GM21390 (cell line): ENCODE measurements around the gene ENOX1.

ENCODE experiments used
- ATAC-seq: cut with Tn5 transposase; IDR thresholded peaks from one replicate; pipeline ENCODE4 v1.9.1; 2021; ENCODE audit not compliant: unreplicated experiment

The ENOX1 gene

DNA sequence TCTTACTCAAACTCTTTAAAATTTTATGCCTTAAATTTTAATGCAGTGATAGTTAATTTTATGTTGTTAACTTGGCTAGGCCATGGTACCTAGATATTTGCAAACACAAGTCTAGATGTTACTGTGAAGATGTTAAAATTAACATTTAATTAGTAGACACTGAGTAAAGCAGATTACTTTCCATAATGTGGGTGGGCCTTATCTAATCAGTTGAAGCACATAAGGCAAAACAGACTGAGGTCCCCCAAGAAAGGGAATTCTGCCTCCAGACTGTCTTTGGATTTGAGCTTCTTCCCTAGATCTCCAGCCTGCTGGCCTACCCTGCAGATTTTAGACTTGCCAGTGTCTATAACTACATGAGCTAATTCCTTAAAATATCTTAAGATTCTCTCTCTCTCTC lies 294.0 kb downstream of the ENOX1 start:
- ATAC-seq = no peak

DNA sequence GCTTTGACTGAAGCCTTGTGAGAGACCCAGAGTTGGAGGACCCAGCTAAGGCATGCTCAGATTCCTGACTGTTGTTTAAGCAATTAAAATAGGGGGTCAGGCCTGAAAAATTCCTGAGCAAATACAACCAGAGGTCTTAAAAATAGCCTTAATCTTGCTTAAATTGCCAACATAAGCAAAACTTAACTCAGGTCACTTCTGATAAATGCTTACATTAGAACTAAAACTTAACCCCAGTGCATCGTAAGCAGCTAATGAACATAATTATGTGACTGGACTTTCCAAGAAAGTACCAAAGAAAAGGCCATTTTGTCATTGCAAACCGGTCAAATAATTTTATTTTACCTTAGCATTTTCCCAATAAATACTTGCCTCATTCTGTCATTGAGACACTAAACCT lies 294.5 kb downstream of the ENOX1 start:
- ATAC-seq = no peak

DNA sequence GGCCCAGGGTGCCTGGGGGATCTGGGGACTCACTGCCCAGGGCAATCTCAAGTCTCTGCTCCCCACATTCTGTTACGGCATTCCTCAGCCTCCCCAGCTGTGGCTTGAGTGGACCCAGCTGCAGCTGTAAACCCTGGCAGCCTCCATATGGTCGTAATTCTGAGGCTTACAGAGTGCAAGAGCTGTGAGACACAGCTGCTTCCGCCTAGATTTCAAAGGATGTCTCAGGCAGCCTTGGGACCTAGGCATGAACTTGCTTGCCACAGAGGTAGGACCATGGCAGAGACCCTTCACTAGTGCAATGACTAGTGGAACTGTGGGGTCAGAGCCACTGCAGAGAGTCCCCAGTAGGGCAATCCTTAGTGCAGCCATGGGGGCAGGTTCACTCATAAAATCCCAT lies 297.5 kb downstream of the ENOX1 start:
- ATAC-seq = no peak

DNA sequence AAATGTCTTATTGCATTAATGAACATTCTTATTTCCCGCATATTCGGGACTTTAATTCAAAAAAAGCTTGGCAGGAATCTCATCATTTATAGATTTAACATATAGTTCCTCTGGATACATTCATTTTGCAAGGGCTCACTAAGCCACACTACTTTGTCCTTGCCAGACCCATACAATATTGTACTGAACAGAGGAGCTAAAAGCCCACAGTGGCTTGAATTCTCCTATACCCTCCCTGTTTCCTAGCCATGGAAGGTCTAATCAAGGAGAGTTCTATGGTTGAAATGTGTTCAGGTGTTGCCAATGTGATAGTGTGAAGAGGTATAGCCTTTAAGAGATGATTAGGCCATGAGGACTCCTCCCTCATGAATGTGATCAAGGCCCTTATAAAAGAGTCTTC lies 298.9 kb downstream of the ENOX1 start:
- ATAC-seq = no peak

DNA sequence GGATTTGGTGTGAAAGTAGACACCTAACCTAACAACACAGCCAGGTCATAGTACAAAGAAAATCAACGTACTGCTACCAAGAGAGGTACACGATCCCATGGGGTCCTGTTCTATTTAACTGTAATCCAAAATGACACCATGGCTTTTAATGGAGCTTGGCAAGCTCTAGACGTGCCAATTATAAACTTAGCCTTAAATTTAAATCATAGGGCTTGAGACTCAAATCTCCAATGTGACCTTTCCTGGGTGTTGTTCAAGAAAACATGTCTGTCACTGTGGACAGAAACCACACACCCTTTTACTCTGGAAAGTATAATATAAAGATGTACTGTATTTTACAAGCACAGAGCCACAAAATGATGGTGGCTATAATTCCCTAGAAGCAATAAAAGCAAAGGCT lies 299.3 kb downstream of the ENOX1 start:
- ATAC-seq = no peak

DNA sequence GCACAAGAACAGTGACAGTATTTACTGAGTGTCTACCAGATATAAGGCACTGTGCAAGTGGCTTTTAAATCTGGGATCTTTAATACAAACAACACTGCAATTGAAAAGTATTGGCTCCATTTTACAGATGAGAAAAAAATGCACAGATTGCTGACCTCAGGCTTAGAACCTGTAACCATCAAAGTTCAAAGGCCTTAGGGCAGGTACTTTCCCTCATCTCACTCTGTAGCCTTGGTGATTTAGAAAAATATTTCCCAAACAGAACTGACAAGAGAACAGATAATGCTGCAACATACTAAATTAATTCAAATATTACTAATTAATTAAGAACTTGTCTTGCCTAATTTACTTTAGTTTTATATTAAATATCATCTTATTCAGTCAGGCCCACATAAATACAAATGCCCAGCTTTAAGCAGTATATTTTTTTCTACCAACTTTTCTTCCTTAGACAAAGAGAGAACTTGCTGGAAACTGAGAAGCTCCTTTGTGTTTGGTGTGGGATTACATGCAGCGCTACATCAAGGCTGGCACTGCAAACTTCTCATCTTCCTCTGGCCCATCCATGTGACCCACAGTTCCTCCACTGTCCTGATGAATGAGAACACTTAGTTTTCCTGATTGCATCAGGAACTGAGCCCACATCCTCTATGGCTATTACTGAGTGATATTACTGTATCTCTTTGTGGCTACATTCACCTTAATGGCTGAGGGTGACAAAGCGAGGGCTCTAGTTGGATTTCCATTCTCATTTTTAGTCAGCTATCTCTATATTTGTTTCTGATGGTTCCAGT lies 302.1 kb downstream of the ENOX1 start:
- no peak for ATAC-seq

DNA sequence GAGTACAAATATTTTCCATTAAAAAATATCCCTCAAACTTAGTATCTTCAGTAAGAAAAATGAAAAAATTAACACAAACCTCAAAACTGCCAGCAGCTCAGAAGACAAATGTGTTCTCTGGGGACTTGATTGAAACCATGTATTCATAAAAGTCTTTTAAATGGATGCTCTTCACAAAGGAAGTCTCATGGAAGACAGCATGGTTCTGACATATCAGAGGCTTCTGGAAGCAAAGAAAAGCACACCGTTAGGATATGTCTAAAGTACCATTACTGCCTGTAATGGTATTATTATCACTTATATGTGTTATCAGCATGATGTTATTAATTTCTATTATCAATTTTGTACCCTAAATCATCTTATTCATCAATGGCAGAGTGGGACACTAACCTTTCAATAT lies 302.8 kb downstream of the ENOX1 start:
- ATAC-seq = no peak

DNA sequence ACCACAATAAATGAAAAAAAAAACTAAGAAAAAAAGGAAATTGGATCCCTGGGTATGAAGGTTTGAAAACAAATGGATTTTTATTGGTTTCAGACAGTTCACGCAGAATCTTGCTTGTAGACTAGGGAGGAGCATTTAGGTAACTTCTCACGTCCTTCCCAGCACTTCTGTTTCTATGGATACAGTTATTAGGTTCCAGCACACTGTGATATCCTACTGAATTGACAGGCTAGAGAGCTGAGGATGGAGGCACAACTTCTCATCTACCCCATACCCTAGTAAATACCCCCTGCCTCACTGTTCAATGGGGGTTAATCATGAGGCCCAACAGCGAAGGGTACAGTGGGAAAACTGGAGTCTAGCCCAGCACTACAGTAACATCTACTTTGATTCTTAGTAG lies 304.1 kb downstream of the ENOX1 start:
- no peak for ATAC-seq

DNA sequence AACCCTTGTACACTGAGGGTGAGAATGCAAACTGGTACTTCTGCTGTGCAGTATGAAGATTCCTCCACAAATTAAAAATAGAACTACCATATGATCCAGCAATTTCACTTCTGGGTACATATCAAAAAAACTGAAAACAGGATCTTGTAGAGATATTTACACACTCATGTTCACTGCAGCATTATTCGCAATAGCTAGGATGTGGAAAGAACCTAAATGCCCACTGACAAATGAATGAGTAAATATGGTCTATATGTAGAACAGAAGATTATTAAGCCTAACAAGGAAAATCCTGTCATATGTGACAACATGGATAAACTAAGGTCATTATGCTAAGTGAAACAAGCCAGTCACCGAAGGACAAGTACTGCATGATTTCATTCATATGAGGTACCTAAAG lies 304.7 kb downstream of the ENOX1 start:
- ATAC-seq = no peak

DNA sequence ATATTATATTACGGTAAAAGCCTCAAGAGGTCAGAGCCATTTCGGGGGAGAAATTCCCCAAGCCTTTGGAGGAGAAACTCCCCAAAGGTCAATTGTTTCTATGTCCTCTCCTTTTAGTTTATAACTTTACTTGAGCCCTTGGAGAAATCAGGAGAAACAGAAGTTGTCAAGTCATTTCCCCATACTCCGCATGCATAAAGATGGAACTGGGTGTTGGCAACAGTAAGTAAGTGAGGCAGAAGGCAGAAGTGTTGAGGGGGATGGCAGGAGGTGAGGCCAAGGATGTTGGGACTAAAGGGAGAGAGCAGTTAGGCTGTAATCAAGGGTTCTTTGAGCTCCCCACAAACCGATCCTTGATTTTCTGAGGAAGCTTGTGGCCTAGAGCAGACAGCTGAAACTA lies 307.9 kb downstream of the ENOX1 start:
- ATAC-seq = no peak

DNA sequence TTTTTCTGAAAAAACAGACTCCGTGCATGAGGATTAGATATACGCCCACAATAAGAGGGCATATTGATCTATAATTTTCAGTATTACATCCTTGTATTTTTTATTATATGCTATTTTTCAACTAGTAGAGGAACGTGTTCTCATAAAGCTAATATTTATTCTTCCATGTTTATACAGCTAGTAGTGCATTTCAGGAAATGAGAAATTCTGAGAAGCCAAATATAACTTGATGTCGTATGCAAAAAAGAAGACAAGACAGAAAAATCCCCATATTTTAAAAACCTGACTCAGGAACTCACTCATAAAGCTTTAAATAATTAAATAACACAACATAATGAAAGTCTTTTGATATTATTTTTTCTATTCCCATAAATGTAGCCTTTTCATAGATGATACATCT lies 308.6 kb downstream of the ENOX1 start:
- ATAC-seq = no peak

DNA sequence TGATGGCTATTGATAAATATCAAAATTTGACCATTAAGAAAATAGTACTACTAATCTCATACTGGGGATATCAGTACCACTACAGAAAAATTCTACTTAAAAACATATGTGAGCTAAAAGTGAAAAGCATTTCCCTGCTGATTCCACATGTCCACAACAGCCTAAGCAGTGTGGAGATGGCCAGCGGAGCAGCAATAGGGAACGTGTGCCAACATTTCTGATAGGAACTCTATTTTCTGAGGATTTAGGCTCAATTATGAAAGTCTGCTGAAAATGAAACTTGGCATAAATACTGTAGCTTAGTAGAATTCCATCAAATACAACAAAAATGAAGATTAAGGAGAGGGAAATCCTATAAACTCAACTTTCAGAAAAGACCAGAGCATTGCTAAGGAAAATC lies 311.6 kb downstream of the ENOX1 start:
- ATAC-seq = no peak

DNA sequence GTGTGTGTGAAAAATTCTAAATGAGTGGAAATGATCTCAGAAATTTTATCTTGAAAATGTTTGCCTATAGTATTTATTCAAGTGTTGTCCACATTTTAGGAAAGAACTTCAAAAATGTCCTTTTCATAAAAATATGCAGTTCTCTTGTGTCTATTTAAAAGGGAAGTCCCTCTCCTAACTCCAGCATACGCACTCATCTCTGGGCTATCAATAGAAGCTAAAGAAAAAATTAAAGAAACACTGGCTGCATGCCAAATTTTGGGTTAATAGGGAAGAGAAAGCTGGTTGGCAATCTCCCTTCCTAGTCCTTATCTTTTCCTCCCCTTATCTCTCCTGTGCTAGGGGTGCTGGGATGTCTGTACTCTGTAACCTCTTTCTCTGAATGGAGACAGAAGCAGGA lies 313.3 kb downstream of the ENOX1 start:
- no peak for ATAC-seq

DNA sequence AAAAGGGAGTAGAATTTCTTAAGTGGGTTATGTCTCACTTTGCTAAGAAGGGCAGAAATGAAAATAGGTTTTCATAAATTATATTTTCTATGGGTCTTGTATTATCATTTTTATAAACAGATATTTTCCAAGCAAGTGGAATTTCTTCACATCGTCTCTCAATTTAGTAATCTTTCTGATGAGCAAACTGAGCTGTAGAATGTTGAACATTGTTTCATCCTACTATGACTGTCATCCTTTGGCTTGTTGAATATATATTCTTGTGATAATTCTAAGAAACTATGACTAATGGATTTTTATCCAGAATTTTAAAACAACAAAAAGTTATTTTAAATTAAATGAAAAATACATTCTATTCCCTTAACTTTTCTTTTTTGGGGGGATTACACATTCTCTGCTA lies 313.8 kb downstream of the ENOX1 start:
- no peak for ATAC-seq

DNA sequence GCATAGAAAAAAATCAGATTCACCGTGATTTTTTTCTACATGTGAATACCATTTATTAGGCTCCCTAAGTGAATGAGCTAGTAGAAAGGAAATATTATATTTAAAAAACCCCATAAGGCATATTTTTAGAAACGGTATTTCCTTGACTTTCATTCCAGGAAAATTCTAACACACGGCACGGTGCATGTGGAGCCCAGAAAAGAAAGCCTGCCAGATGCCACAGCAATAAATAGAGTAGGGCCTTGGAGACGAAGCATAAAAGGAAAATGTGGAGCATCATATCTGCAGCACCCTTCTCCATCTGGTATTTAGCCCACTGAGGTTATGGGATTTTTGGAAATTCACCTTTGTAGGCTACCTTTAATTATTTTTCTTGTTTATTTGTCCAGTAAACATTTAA lies 314.4 kb downstream of the ENOX1 start:
- no peak for ATAC-seq

DNA sequence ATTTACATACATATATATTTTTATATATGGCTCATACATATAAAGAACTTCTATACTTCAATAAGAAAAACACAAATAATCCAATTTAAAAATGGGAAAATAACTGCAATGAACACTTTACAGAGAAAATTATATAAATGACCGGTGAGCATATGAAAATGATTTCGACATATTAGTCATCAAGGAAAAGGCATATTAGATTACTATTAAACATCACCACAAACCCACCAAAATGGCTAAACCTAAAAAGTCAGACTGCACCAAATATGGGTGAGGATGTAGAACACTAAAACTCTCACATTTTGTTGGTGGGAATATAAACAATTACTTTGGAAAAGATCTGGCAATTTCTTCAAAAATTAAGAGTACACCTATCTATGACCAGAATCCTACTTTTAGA lies 316.2 kb downstream of the ENOX1 start:
- no peak for ATAC-seq

DNA sequence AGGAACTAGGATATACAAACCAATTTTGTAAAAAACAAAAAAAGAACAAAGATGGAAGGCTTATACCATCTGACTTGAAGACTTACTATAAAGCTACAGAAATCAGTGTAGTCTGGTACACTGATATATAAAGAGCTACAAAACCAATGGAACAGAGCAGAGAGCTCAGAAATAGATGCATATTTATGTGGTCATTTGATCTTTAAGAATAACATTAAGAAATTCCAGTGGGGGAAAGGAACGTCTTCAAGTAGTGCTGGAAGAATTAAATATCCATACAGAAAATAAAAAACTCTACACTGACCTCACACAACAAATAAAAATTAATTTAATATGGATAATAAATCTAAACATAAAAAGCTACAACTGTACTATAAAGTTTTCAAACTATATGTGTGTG lies 317.0 kb downstream of the ENOX1 start:
- ATAC-seq = no peak

DNA sequence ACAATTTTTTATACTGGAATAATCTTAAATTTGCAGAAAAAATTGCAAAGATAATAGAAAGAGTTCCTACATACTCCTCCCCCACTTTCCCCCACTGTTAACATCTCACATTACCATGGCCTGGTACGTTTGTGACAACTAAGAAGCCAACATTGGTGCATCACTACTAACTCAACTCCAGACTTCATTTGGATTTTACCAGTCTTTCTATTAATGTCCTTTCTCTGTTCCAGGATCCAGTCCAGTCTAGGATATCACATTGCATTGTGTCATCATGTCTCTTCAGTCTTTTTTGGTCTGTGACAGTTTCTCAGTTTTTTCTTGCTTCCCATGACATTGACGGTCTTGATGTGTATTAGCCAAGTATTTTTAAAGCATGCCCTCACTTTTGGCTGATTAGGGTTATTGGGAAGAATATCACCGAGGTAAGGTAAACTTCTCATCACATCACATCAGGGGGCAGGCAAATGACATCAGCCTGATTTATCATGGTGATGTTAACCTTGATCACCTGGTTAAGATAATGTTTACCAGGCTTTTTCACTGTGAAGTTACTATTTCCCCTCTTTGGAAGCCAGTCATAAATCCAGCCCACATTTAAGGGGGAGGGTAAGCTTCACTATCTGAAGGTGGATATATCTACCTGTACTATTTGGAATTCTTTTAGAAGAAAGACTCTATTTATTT lies 322.1 kb downstream of the ENOX1 start:
- no peak for ATAC-seq

DNA sequence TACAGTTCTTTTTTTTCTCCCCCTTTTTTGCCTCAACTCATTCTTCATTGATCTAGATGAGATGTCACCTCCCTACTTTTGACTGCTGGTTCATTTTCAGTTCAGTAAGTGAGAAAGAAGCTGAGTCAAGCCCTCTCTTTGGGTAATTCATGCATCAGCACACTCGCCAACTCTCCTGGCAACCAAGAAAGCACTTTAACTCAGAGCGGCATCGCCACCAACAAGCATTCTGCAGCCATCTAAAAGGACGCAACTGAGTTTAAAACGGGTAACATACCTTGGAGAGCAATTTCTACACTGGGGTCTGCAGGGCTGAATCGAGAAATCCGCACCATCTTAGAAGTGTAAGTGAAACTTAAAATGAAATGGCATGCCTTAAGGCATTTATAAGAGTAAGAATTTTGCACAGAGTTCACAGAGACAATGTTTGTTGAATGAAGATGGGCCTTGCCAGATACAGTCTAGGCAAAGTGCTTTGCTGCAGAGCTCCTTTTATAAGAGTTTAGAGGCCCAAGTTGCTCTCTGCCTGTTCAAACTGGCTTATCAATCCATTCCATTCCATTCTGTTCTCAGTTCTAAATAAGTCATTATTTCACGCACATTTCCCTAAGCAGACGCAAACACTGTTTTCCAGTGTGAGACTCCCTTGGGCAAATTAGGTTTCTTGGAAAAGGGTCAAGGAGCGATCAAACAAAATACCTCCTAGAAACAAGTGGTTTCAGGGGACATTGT lies 338.0 kb downstream of the ENOX1 start:
- ATAC-seq = no peak

DNA sequence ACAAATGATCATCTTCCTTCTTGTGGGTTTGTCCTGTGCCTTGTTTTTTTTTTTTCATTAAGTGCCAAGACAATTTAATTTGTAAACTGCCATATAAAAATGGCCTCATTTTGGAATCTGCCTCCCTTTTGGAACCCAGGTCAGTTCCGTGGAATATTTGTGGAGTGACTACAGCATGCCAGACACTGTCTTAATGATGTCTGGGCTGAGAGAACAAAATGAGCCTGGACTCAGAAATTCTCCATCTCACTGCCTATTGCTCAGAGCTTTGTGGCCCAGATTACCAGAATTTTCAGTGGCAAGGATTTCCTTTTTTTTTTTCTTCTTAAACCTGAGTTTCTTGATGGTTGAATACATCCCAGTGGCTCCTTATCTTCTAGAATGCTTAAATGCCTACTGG lies 340.6 kb downstream of the ENOX1 start:
- ATAC-seq = no peak

DNA sequence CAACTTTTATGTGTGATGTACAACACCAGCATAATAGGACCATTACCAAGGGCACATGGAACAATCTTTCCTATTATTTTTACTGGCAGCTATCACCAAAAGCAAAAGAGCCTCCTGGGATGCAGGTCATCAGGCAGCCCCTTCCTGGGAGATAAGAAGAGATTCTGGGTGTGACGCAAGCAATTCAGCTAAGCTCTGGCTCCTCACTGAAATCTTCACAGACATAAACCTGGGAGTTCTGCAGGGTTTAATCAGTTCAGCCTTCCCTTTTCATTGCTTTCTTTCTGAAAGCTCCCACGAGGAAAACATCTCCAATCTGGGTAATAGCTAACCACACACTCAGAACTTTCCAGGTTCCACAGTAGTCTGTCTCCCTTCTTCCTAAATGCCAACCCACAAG lies 341.1 kb downstream of the ENOX1 start:
- no peak for ATAC-seq

DNA sequence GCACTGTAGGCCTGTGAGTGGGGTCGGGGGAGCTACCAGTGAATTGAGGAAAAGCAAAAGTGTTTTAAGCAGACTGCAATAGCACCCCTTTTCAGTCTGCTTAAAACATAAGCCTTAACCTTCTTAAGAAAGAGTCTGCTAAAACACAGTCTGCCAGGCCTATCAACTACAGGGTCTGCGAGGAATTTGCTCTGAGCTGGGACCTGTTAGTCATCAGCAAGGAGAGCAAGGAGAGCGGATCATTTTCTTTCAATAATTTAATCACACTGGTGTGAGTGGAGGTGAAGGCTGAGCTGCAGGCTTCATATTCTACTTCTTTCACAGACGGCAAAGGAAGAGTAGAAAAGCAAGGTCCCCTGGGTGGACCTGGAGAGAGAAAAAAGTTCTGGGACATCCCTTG lies 342.7 kb downstream of the ENOX1 start:
- no peak for ATAC-seq
